GM18505 (cell line): ENCODE data around the gene NPIPB2.
"Not testable (repeated sequence)": the region's sequence is repeated elsewhere in the genome, so short reads cannot be mapped to it uniquely, and the experiment has no call there.

ENCODE experiments used
- ATAC-seq: cut with Tn5 transposase; IDR thresholded peaks from one replicate; pipeline ENCODE4 v1.9.1; 2021; ENCODE audit not compliant: unreplicated experiment
- POLR2A ChIP-seq: IDR thresholded peaks from 4 replicates; pipeline ENCODE4 v1.6.1; 2011; ENCODE audit warnings: borderline replicate concordance; ENCODE audit not compliant: insufficient read depth, insufficient read length; ENCODE audit errors: extremely low read depth

The NPIPB2 gene

DNA sequence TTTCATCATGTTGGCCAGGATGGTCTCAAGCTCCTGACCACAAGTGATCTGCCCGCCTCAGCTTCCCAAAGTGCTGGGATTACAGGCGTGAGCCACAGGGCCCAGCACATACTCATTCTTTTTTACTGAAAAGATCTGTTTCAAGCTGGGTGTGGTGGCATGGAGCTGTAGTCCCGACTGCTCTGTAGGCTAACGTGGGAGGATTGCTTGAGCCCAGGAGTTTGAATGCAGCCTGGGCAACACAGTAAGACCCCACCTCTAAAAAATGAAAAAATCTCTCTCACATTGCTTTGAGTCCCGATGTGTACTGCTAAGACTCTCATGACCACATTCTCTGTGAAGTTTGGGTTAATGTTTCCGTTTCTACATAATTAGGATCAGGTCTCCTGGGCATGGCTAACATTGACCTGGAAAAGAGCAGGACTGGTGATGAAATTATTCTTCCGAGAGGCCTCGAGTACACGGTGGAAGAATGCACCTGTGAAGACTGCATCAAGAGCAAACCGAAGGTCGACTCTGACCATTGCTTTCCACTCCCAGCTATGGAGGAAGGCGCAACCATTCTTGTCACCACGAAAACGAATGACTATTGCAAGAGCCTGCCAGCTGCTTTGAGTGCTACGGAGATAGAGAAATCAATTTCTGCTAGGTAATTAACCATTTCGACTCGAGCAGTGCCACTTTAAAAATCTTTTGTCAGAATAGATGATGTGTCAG, 25.5 kb upstream of the NPIPB2 start:
- ATAC-seq = no peak

DNA sequence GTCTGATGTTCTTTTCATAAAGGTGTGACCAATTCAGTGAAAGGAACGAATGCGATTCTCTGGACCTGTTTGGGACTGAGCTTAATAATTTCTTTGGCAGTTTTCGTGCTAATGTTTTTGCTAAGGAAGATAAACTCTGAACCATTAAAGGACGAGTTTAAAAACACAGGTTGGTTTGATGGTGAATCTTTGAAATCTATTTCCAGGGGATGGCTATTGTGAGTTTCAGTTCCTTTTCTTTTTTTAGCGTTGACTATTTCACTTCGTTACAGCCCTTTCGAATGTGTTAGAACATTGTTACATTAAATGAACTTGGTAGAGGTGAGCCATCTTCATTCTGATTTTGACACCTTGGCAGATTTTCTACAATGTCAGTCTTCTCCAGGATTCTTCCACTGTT, 24.3 kb upstream of the NPIPB2 start:
- no peak for ATAC-seq
- peak; percentile 69 for TF ChIP-seq POLR2A

More for the DNA sequence above, 25.5 kb upstream of the NPIPB2 start:
- no peak for TF ChIP-seq POLR2A

DNA sequence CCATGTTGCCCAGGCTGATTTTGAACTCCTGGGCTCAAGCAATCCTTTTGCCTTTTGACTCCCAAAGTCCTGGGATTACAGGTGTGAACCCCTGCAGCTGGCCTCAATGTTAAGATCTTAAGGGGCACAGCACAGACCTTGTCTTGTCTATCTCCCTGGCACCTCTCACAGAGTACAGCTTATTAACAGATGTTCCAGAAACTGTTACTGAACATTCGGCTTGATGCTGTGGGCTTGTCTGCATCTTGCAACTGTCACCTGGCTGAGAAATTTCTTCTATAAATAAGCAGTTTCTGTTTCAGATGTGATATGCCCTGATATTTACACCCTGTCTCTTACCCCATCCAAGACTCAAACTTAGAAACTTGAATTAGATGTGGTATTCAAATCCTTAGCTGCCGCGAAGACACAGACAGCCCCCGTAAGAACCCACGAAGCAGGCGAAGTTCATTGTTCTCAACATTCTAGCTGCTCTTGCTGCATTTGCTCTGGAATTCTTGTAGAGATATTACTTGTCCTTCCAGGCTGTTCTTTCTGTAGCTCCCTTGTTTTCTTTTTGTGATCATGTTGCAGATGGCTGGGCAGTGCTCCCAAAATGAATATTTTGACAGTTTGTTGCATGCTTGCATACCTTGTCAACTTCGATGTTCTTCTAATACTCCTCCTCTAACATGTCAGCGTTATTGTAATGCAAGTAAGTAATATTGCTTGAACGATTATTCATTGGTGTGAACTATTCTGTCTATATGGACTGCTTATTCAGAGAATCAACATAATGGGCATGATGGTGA, 23.1 kb upstream of the NPIPB2 start, which contains the start of gene TNFRSF17:
TNFRSF17 (plus strand) TSS at position 450 of the 791 bp plus-strand sequence; CDS start at position 565, 115 bp downstream.
- ATAC-seq = peak; percentile 65
- TF ChIP-seq POLR2A = peak; percentile 87

DNA sequence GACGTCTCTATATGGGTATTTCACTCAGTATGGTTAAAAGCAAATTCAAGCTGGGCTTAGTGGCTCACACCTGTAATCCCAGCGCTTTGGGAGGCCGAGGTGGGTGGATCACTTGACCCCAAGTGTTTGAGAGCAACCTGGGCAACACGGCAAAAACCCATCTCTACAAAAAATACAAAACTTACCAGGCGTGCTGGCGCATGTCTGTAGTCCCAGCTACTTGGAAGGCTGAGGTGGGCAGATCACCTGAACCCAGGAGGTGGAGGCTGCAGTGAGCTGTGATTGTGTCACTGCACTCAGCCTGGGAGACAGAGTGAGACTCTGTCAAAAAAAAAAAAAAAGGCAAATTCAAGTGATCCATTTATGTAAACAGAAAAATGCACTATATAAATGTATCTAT, 21.9 kb upstream of the NPIPB2 start:
- TF ChIP-seq POLR2A = no peak
- no peak for ATAC-seq

- ATAC-seq = not testable (repeated sequence)
Measured at GRCh38 chr16:11962978-11963377, 21.1 kb upstream of the NPIPB2 start.

DNA sequence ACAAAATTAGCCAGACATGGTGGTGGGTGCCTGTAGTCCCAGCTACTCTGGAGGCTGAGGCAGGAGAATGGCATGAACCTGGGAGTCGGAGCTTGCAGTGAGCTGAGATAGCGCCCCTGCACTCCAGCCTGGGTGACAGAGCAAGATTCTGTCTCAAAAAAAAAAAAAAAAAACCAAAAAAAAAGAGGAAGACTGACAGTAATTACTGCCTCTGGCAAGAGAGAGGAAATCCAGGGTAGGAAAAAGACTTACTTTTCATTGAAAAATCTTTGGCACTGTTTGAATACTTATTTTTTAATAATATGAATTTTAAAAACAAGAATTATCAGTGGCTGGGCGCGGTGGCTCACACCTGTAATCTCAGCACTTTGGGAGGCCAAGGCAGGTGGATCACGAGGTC, 20.6 kb upstream of the NPIPB2 start:
- not testable (repeated sequence) for ATAC-seq

- no peak for TF ChIP-seq POLR2A
- ATAC-seq = no peak
Measured at GRCh38 chr16:11957591-11958395, 15.9 kb upstream of the NPIPB2 start.

- no peak for TF ChIP-seq POLR2A
- ATAC-seq = no peak
Measured at GRCh38 chr16:11956558-11956957, 14.7 kb upstream of the NPIPB2 start.

GRCh38 chr16:11955713-11956123, 13.9 kb upstream of the NPIPB2 start:
- TF ChIP-seq POLR2A = no peak
- ATAC-seq = no peak

GRCh38 chr16:11953576-11953975, 11.7 kb upstream of the NPIPB2 start:
- not testable (repeated sequence) for ATAC-seq

DNA sequence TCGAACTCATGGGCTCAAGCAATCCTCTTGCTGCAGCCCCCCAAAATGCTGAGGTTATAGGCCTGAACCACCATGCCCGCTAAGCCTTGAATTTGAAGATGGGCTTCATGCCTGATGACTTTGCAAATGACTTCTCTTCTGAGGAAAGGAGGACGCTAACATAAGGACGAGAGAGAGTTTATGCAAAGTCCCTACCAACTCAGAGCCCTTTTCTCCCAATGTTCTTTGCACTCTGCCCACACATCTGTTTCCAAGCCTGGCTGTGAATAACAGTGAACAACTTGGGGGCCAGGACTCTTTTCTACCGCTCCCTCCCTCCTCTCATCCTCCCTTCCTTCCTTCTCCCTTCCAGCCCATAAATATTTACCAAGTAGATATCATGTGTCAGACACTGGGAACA, 8.5 kb upstream of the NPIPB2 start:
- TF ChIP-seq POLR2A = no peak
- no peak for ATAC-seq

DNA sequence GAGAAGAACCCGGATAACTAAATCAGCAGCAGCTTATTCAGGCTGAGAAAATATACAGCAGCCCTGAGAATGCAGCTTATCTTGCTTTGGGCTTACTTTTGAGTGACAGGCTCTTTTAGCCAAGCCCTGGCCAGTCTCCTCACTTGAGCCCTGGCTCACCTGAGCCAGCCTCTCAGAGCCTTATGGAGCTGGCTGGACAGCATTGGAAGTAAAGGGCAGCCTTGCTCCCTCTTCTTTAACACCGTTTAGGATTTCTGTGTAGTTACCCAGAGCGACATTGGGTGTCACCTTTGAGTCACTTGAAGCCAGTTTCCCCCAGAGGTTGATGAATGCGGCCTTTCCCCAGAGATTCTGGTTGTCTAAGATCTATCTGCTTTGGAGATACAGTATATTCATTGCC, 7.7 kb upstream of the NPIPB2 start:
- no peak for ATAC-seq

DNA sequence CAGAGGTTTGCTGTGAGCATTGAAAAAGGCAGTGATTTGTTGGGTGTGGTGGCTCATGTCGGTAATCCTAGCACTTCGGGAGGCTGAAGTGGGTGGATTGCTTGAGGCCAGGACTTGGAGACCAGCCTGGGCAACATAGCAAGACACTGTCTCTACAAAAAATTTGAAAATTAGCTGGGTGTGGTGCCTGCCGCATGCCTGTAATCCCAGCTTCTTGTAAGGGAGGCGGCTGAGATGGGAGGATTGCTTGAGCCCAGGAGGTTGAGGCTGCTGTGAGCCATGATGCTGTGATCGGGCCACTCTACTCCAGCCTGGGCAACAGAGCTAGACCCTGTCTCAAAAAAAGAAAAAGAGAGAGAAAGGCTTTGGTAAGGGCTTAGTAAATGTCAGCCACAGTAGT, 7.0 kb upstream of the NPIPB2 start:
- no peak for TF ChIP-seq POLR2A
- no peak for ATAC-seq

More for the DNA sequence above, 7.7 kb upstream of the NPIPB2 start:
- no peak for TF ChIP-seq POLR2A

DNA sequence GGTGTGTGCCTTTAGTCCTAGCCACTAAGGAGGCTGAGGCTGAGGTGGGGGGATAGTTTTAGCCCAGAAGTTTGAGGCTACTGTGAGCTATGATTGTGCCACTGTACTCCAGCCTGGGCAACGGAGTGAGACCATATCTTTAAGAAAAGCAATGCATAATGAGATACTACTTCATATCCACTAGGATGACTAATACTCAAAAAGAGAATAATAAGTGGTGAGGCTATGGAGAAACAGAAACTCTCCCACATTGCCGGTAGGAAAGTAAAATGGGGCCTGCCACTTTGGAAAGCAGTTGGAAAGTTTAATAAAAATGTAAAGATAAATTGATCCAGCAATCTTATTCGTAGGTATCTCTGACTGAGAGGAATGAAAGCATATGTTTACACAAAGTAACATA, 4.6 kb upstream of the NPIPB2 start:
- TF ChIP-seq POLR2A = no peak
- no peak for ATAC-seq

- ATAC-seq = not testable (repeated sequence)
Measured at GRCh38 chr16:11927350-11927749, 14.5 kb downstream of the NPIPB2 start.

GRCh38 chr16:11924046-11924445, 17.8 kb downstream of the NPIPB2 start:
- not testable (repeated sequence) for ATAC-seq
